Measurements from ENCODE around the gene EFCAB6. TPM values are rescaled to one million over a fixed set of nuclear protein-coding genes. Genes with fewer than 3 reads are reported as not detected.

Gene EFCAB6
- total and polyA plus RNA-seq, 5 donors from 2014 or later = 0.18 to 0.77 (median 0.30) TPM; not detected in 2

- H3K27me3 Mint-ChIP-seq = no peaks in the 10 kb centered on the region
- no peak overlapping the region for H3K4me3 ChIP-seq (ENCODE audit: low read depth, low read length)
- no peaks in the 10 kb centered on the region for H3K4me1 ChIP-seq (ENCODE audit: control insufficient read depth, insufficient read depth, low read length, poor library complexity, severe bottlenecking)
- H3K27ac Mint-ChIP-seq = no peak overlapping the region
- no peaks in the 10 kb centered on the region for H3K27me3 ChIP-seq (ENCODE audit: control insufficient read depth, insufficient read depth, low read length)
- H3K27ac ChIP-seq (ENCODE audit: insufficient read depth, low read length, poor library complexity, severe bottlenecking) = no peak overlapping the region
- peaks cover 5% of the 10 kb centered on the region for H3K36me3 Mint-ChIP-seq
- no peaks in the 10 kb centered on the region for H3K4me1 Mint-ChIP-seq
- no peaks in the 10 kb centered on the region for H3K9me3 ChIP-seq (ENCODE audit: control insufficient read depth in 2 of 2, low read length in 2 of 2)
- no peaks in the 10 kb centered on the region for H3K36me3 ChIP-seq (ENCODE audit: control insufficient read depth, insufficient read depth, low read length)
- ATAC-seq (ENCODE audit: low read depth in 2 of 2) = no peak
- no peak overlapping the region for H3K4me3 Mint-ChIP-seq
- peaks cover 0 to 9% (median 0%) of the 10 kb centered on the region in 7 donors for H3K9me3 Mint-ChIP-seq
- DNase-seq = no peak
Measured at GRCh38 chr22:43620197-43620596, 191.9 kb downstream of the EFCAB6 start.

GRCh38 chr22:43618517-43618916, 193.6 kb downstream of the EFCAB6 start:
- H3K36me3 Mint-ChIP-seq = peaks cover 5% of the 10 kb centered on the region
- no peak for ATAC-seq (ENCODE audit: low read depth in 2 of 2)
- no peak for DNase-seq

GRCh38 chr22:43616645-43617044, 195.5 kb downstream of the EFCAB6 start:
- Histone ChIP-seq H3K36me3 (ENCODE audit: control insufficient read depth, insufficient read depth, low read length) (no peaks in the 10 kb centered on the region), H3K4me3 (ENCODE audit: low read depth, low read length) (no peak overlapping the region), H3K27ac (ENCODE audit: insufficient read depth, low read length, poor library complexity, severe bottlenecking) (no peak overlapping the region), H3K9me3 (ENCODE audit: control insufficient read depth in 2 of 2, low read length in 2 of 2) (no peaks in the 10 kb centered on the region), H3K4me1 (ENCODE audit: control insufficient read depth, insufficient read depth, low read length, poor library complexity, severe bottlenecking) (no peaks in the 10 kb centered on the region), H3K27me3 (ENCODE audit: control insufficient read depth, insufficient read depth, low read length) (no peaks in the 10 kb centered on the region)
- ATAC-seq (ENCODE audit: low read depth in 2 of 2) (no peak), DNase-seq (no peak)
- H3K27me3 Mint-ChIP-seq = peaks cover 5% of the 10 kb centered on the region
- no peak overlapping the region for H3K4me3 Mint-ChIP-seq
- no peaks in the 10 kb centered on the region for H3K4me1 Mint-ChIP-seq
- peaks cover 5% of the 10 kb centered on the region for H3K36me3 Mint-ChIP-seq
- no peak overlapping the region for H3K27ac Mint-ChIP-seq
- H3K9me3 Mint-ChIP-seq = peaks cover 0 to 5% (median 0%) of the 10 kb centered on the region in 7 donors

More at GRCh38 chr22:43618517-43618916, 193.6 kb downstream of the EFCAB6 start:
- Histone ChIP-seq H3K27me3 (ENCODE audit: control insufficient read depth, insufficient read depth, low read length) (no peaks in the 10 kb centered on the region), H3K4me3 (ENCODE audit: low read depth, low read length) (no peak overlapping the region), H3K27ac (ENCODE audit: insufficient read depth, low read length, poor library complexity, severe bottlenecking) (no peak overlapping the region), H3K4me1 (ENCODE audit: control insufficient read depth, insufficient read depth, low read length, poor library complexity, severe bottlenecking) (no peaks in the 10 kb centered on the region), H3K36me3 (ENCODE audit: control insufficient read depth, insufficient read depth, low read length) (no peaks in the 10 kb centered on the region), H3K9me3 (ENCODE audit: control insufficient read depth in 2 of 2, low read length in 2 of 2) (no peaks in the 10 kb centered on the region)
- Mint-ChIP-seq H3K4me1 (no peaks in the 10 kb centered on the region), H3K4me3 (no peak overlapping the region), H3K9me3 (peaks cover 0 to 5% (median 0%) of the 10 kb centered on the region in 7 donors), H3K27ac (no peak overlapping the region), H3K27me3 (peaks cover 5% of the 10 kb centered on the region)

- H3K27ac Mint-ChIP-seq = no peak overlapping the region
Measured at GRCh38 chr22:43600265-43600664, 211.8 kb downstream of the EFCAB6 start.

GRCh38 chr22:43592476-43592875, 219.6 kb downstream of the EFCAB6 start:
- H3K4me3 ChIP-seq (ENCODE audit: low read depth, low read length) = no peak overlapping the region
- no peak for DNase-seq
- peaks cover 0 to 18% (median 5%) of the 10 kb centered on the region in 7 donors for H3K9me3 Mint-ChIP-seq

More at GRCh38 chr22:43600265-43600664, 211.8 kb downstream of the EFCAB6 start:
- Histone ChIP-seq H3K9me3 (ENCODE audit: control insufficient read depth in 2 of 2, low read length in 2 of 2) (no peaks in the 10 kb centered on the region), H3K27me3 (ENCODE audit: control insufficient read depth, insufficient read depth, low read length) (peaks cover 2% of the 10 kb centered on the region), H3K4me1 (ENCODE audit: control insufficient read depth, insufficient read depth, low read length, poor library complexity, severe bottlenecking) (no peaks in the 10 kb centered on the region), H3K4me3 (ENCODE audit: low read depth, low read length) (no peak overlapping the region), H3K36me3 (ENCODE audit: control insufficient read depth, insufficient read depth, low read length) (no peaks in the 10 kb centered on the region), H3K27ac (ENCODE audit: insufficient read depth, low read length, poor library complexity, severe bottlenecking) (no peak overlapping the region)
- ATAC-seq (ENCODE audit: low read depth in 2 of 2) (no peak), DNase-seq (no peak)
- H3K36me3 Mint-ChIP-seq = no peaks in the 10 kb centered on the region
- H3K4me1 Mint-ChIP-seq = no peaks in the 10 kb centered on the region
- H3K9me3 Mint-ChIP-seq = peaks cover 0 to 6% (median 0%) of the 10 kb centered on the region in 7 donors
- no peak overlapping the region for H3K4me3 Mint-ChIP-seq
- peaks cover 25% of the 10 kb centered on the region for H3K27me3 Mint-ChIP-seq

GRCh38 chr22:43591380-43591779, 220.7 kb downstream of the EFCAB6 start:
- Mint-ChIP-seq H3K36me3 (peaks cover 4% of the 10 kb centered on the region), H3K4me3 (no peak overlapping the region), H3K27ac (no peak overlapping the region), H3K9me3 (peaks cover 0 to 18% (median 5%) of the 10 kb centered on the region in 7 donors), H3K4me1 (peaks cover 0 to 5% (median 0%) of the 10 kb centered on the region in 4 donors), H3K27me3 (peaks cover 27% of the 10 kb centered on the region)
- H3K27me3 ChIP-seq (ENCODE audit: control insufficient read depth, insufficient read depth, low read length) = peaks cover under 1% of the 10 kb centered on the region
- DNase-seq = no peak
- ATAC-seq (ENCODE audit: low read depth in 2 of 2) = no peak
- no peaks in the 10 kb centered on the region for H3K4me1 ChIP-seq (ENCODE audit: control insufficient read depth, insufficient read depth, low read length, poor library complexity, severe bottlenecking)
- H3K9me3 ChIP-seq (ENCODE audit: control insufficient read depth in 2 of 2, low read length in 2 of 2) = no peaks in the 10 kb centered on the region
- no peak overlapping the region for H3K4me3 ChIP-seq (ENCODE audit: low read depth, low read length)
- no peak overlapping the region for H3K27ac ChIP-seq (ENCODE audit: insufficient read depth, low read length, poor library complexity, severe bottlenecking)
- H3K36me3 ChIP-seq (ENCODE audit: control insufficient read depth, insufficient read depth, low read length) = no peaks in the 10 kb centered on the region

More at GRCh38 chr22:43592476-43592875, 219.6 kb downstream of the EFCAB6 start:
- ATAC-seq (ENCODE audit: low read depth in 2 of 2) = no peak
- H3K9me3 ChIP-seq (ENCODE audit: control insufficient read depth in 2 of 2, low read length in 2 of 2) = no peaks in the 10 kb centered on the region
- peaks cover 4% of the 10 kb centered on the region for H3K36me3 Mint-ChIP-seq
- peaks cover 25% of the 10 kb centered on the region for H3K27me3 Mint-ChIP-seq
- no peaks in the 10 kb centered on the region for H3K36me3 ChIP-seq (ENCODE audit: control insufficient read depth, insufficient read depth, low read length)
- no peak overlapping the region for H3K27ac Mint-ChIP-seq
- H3K4me1 ChIP-seq (ENCODE audit: control insufficient read depth, insufficient read depth, low read length, poor library complexity, severe bottlenecking) = no peaks in the 10 kb centered on the region
- no peaks in the 10 kb centered on the region for H3K27me3 ChIP-seq (ENCODE audit: control insufficient read depth, insufficient read depth, low read length)
- no peak overlapping the region for H3K27ac ChIP-seq (ENCODE audit: insufficient read depth, low read length, poor library complexity, severe bottlenecking)
- H3K4me1 Mint-ChIP-seq = peaks cover 0 to 5% (median 0%) of the 10 kb centered on the region in 4 donors
- no peak overlapping the region for H3K4me3 Mint-ChIP-seq

- peaks cover 1 to 11% (median 1%) of the 10 kb centered on the region in 7 donors for H3K9me3 Mint-ChIP-seq
- H3K9me3 ChIP-seq (ENCODE audit: control insufficient read depth in 2 of 2, low read length in 2 of 2) = peaks cover 3 to 6% of the 10 kb centered on the region in 2 experiments
- H3K4me1 ChIP-seq (ENCODE audit: control insufficient read depth, insufficient read depth, low read length, poor library complexity, severe bottlenecking) = no peaks in the 10 kb centered on the region
- H3K4me1 Mint-ChIP-seq = peaks cover 0 to 5% (median 0%) of the 10 kb centered on the region in 4 donors
- H3K36me3 ChIP-seq (ENCODE audit: control insufficient read depth, insufficient read depth, low read length) = no peaks in the 10 kb centered on the region
- H3K27ac Mint-ChIP-seq = no peak overlapping the region
- peaks cover 23% of the 10 kb centered on the region for H3K27me3 Mint-ChIP-seq
- peaks cover 2% of the 10 kb centered on the region for H3K27me3 ChIP-seq (ENCODE audit: control insufficient read depth, insufficient read depth, low read length)
- no peak for ATAC-seq (ENCODE audit: low read depth in 2 of 2)
- H3K36me3 Mint-ChIP-seq = peaks cover 7% of the 10 kb centered on the region
- H3K4me3 Mint-ChIP-seq = no peak overlapping the region
- no peak for DNase-seq
- H3K4me3 ChIP-seq (ENCODE audit: low read depth, low read length) = no peak overlapping the region
- H3K27ac ChIP-seq (ENCODE audit: insufficient read depth, low read length, poor library complexity, severe bottlenecking) = no peak overlapping the region
Measured at GRCh38 chr22:43587574-43587973, 224.5 kb downstream of the EFCAB6 start.

- Histone ChIP-seq H3K4me1 (ENCODE audit: control insufficient read depth, insufficient read depth, low read length, poor library complexity, severe bottlenecking) (no peaks in the 10 kb centered on the region), H3K27ac (ENCODE audit: insufficient read depth, low read length, poor library complexity, severe bottlenecking) (no peak overlapping the region), H3K9me3 (ENCODE audit: control insufficient read depth in 2 of 2, low read length in 2 of 2) (peaks cover 5 to 11% of the 10 kb centered on the region in 2 experiments), H3K27me3 (ENCODE audit: control insufficient read depth, insufficient read depth, low read length) (peaks cover 2% of the 10 kb centered on the region), H3K36me3 (ENCODE audit: control insufficient read depth, insufficient read depth, low read length) (no peaks in the 10 kb centered on the region), H3K4me3 (ENCODE audit: low read depth, low read length) (no peak overlapping the region)
- peaks cover 1 to 21% (median 5%) of the 10 kb centered on the region in 7 donors for H3K9me3 Mint-ChIP-seq
- ATAC-seq (ENCODE audit: low read depth in 2 of 2) (no peak), DNase-seq (no peak)
- H3K27ac Mint-ChIP-seq = no peak overlapping the region
- H3K4me3 Mint-ChIP-seq = no peak overlapping the region
- H3K36me3 Mint-ChIP-seq = peaks cover 4% of the 10 kb centered on the region
- peaks cover 19% of the 10 kb centered on the region for H3K27me3 Mint-ChIP-seq
- H3K4me1 Mint-ChIP-seq = peaks cover 0 to 4% (median 0%) of the 10 kb centered on the region in 4 donors
Measured at GRCh38 chr22:43583501-43583900, 228.6 kb downstream of the EFCAB6 start.

Data from CD4-positive, CD25-positive, alpha-beta regulatory T cell (primary cell).